Retina (tissue), 1 donor: Measurements from ENCODE around the gene FAM241B.

Source experiments
- DNase-seq: peaks from one replicate; pipeline ENCODE4 v3.0.0-alpha.2; 2016

Gene FAM241B

DNA sequence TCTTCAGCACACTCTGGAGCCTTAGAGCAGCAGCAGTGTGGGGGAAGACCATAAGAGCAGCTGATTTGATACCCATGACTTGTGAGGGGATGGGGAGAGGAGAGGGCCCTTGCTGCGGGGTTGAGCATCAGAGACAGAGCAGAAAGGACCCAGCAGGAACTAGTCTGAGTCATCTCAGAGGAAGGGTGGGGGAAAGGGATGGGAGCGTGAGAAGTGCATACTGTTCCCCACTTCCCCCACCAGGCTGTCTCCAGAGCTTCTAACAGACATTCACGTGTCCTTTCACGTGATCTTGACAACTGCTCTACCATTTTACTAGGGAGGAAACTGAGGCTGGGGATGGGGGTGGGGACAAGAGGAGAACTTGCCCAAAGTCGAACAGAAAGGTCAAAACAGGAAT, 38.7 kb downstream of the FAM241B start:
- DNase-seq: no peak

DNA sequence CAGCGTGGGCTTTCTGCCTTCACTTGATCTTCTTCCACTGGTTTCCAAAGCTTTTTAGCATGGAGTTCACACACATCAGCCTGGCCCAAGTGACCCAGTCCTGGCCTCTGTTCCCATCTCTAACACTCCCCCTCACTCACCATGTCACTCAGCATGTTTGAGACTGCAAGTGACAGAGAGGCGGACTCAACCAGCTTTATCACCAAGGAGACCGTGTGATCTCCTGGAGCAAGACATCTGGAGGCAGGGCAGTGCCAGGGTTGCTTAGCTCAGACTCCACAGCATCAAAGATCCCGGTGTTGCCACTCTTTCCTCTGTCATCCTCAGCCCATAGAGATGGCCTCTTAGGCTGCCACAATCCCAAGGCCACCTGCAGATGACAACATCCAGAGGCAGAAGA, 39.4 kb downstream of the FAM241B start:
- DNase-seq: peak; percentile 68

GRCh38 chr10:69673521-69673920, 43.5 kb downstream of the FAM241B start:
- DNase-seq: no peak

GRCh38 chr10:69674786-69675185, 44.7 kb downstream of the FAM241B start:
- DNase-seq: no peak

GRCh38 chr10:69676301-69676700, 46.3 kb downstream of the FAM241B start:
- DNase-seq: no peak

- no peak for DNase-seq
Measured at GRCh38 chr10:69677985-69678654, 48.1 kb downstream of the FAM241B start.

GRCh38 chr10:69679736-69680135, 49.7 kb downstream of the FAM241B start:
- DNase-seq: no peak

DNA sequence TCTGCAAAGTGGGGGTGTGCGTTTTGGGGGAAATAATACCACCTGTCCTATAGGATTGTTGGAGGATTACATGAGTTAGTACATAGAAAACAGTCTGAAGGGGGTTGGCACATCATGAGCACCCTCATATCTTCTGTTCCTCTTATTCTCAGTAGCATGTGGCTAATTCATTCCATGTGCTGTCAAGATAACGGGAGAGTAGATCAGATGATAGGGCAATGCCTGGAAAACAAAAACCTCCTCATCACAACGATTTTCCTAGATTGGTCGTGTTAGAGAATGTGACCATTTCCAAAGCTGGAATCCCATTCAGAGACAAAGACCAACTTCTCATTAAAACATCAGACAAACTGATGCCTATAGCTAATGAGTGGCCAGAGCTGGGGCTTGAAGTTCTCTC, 50.6 kb downstream of the FAM241B start:
- no peak for DNase-seq

DNA sequence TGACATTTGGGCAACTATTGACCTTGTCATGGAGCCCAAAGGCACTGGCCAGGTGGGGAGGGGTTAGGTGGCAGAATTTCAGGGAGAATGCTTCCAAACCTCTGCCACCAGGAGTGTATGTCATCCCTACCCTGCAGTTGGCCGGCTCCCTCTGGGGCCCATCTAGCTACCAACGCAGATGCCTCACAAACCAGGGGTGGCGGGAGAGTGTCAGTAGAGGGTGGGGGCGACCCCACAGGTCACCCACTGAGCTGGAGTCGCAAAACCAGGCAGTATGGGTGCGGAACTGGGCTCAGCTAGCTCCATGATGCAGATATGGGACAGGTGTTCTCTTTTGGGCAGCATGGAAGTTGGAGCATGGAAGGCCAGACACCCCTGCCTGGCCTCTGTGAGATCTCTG, 51.4 kb downstream of the FAM241B start:
- no peak for DNase-seq

DNA sequence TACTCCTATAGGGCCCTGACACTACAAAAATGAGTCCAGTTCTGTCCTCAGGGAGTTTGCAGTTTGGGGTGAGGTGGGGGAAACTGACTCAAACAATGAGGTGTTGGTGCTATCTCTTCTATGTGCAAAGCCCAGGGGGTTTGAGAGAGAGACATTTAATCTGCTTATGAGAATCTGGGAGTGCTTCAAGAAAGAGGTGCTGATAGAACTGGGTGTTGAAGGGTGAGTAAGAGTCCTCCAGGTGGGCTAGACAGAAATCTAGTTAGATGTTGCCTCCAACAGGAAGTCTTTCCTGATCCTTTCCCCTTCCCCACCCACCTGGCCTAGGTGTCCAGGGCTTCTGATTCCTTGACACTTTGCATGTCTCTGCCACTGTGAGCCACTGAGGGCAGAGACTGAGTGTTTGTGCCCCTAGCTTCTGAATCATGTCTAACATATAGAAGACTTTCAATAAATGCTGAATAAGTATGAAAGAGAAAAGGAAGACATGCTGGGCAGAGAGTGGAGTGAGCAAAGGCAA, 53.0 kb downstream of the FAM241B start:
- DNase-seq: no peak
